Heart right ventricle (tissue), 16 donors: ENCODE measurements around the gene PARP9. TPM values are rescaled to one million over a fixed set of nuclear protein-coding genes. Genes with fewer than 3 reads are reported as not detected.

Experiments
- ATAC-seq, 8 donors: fragments of 200-7000 bp; cut with Tn5 transposase; one replicate each; pipeline ENCODE4 v1.9.1; 2020; ENCODE audit warnings: mild to moderate bottlenecking in 8 of 8, moderate library complexity in 8 of 8, moderate number of reproducible peaks in 1 of 8
- DNase-seq, 2 donors: peaks; one replicate each; pipeline ENCODE4 v3.0.0-alpha.2; 2020
- H3K27ac ChIP-seq, 10 donors: fragments of 200-600 bp; sonication (generic) in 2 of 10; one replicate each; pipeline versions ENCODE4 v1.5.0 to v1.8.0; 2020 to 2022; ENCODE audit warnings: mild to moderate bottlenecking in 3 of 10
- H3K27me3 ChIP-seq, 7 donors: fragments of 200-600 bp; one replicate each; pipeline ENCODE4 v1.8.0; 2021 to 2022; ENCODE audit warnings: mild to moderate bottlenecking in 2 of 7
- H3K36me3 ChIP-seq, 9 donors: fragments of 200-600 bp; sonication (generic) in 1 of 9; one replicate each; pipeline versions ENCODE4 v1.5.0 to v1.8.0; 2020 to 2022; ENCODE audit warnings: mild to moderate bottlenecking in 2 of 9
- H3K4me1 ChIP-seq, 9 donors: fragments of 200-600 bp; sonication (generic) in 1 of 9; one replicate each; pipeline versions ENCODE4 v1.5.0 to v1.8.0; 2020 to 2022; ENCODE audit warnings: mild to moderate bottlenecking in 4 of 9
- H3K4me3 ChIP-seq, 10 donors: fragments of 200-600 bp; sonication (generic) in 2 of 10; one replicate each; pipeline versions ENCODE4 v1.5.0 to v1.8.0; 2020 to 2022; ENCODE audit warnings: mild to moderate bottlenecking in 7 of 10, moderate library complexity in 2 of 10
- H3K9me3 ChIP-seq, 11 donors: fragments of 200-600 bp in 10 of 11; sonication (generic) in 2 of 11; one replicate each; pipeline versions ENCODE4 v1.5.0 to v1.8.0; 2013 to 2022; ENCODE audit warnings: mild to moderate bottlenecking in 2 of 11, control low read depth in 1 of 11, moderate library complexity in 1 of 11
- WGBS, 2 donors: extraction: QIAGEN DNeasy Blood & Tissue Kit; methylation state at CpG; one replicate each; pipeline ENCODE4 v1.1.7; 2013; ENCODE audit warnings: inconsistent platforms in 1 of 2; 5-methylcytosine and 5-hydroxymethylcytosine counted together
- intact Hi-C, 10 donors: fragments of 100-400 bp; cut with DNase I; formaldehyde crosslinking; loops; one replicate each; pipeline versions ENCODE4 v1.11.1 to v1.14.2; 2022
- polyA plus RNA-seq, 2 donors: library from polyadenylated mRNA; stranded (reverse); fragments of 200-250 nt; gene quantifications; one replicate each; pipeline ENCODE4 v1.2.3, GENCODE V29; 2013
- total RNA-seq, 10 donors: library from RNA; stranded (reverse); fragmentation: NEBNext Ultra II Directional in 3 of 10; extraction: Animal tissue kit (Norgen Biotek cat#: 25700) in 3 of 10; gene quantifications; one replicate each; pipeline versions ENCODE4 v1.2.1 to v1.2.4, GENCODE V29; 2021 to 2023
- TF ChIP-seq, protein P1 (sequence below), 9 donors: fragments of 200-600 bp; sonication (generic) in 2 of 9; IDR thresholded peaks; one replicate each; pipeline versions ENCODE4 v1.5.0 to v1.8.0; 2021 to 2022; ENCODE audit warnings: antibody characterized with exemption in 9 of 9, mild to moderate bottlenecking in 5 of 9, moderate library complexity in 1 of 9
- donor health status: Arrhythmogenic right ventricular cardiomyopathy.
- donor health status: ischemic (EF 13 %, LVEDD 7.1; RV severe dilation, severe dysfunction).
- donor health status: healthy with polysubstance abuse.
- donor health status: DM: no; HTN: yes; CAD: no.
- donor health status: DM: no; HTN: no; CAD: no.
- donor health status: ischemic (EF 25% LVEDD 6.9; RV normal size, moderate dysfunction).
- donor health status: ischemic (EF 25% LVEDD 5.7; RV mildly dilated, moderate dysfunction).
- donor health status: healthy.
- donor health status: DM: yes; HTN: yes; CAD: no.
- donor health status: Ischemic cardiomyopathy.
- donor health status: ischemic (EF 35%, LVEDD 5.7; RV mildly dilated, moderate dysfunction).
- donor health status: nonischemic (EF 11% LVEDD 7.7; RV severe dilation, severe dysfunction).
- donor health status: DM: yes; HTN: yes; CAD: no.
- donor health status: PGD.
- donor health status: ischemic (EF 29% LVEDD 5.4; RV normal size, mild dysfunction).
- donor health status: nonischemic (EF 23%, LVEDD 6.1; RV moderate dilation, normal function).

PARP9 gene
- total and polyA plus RNA-seq, 12 donors = 7.1 to 60.4 (median 15.2) TPM

- H3K9me3 ChIP-seq = no peaks in the 10 kb centered on the region
- H3K27me3 ChIP-seq = no peaks in the 10 kb centered on the region
- H3K4me3 ChIP-seq = no peak overlapping the region
- DNase-seq (no peak), ATAC-seq (no peak)
- H3K4me1 ChIP-seq = no peaks in the 10 kb centered on the region
- TF ChIP-seq, protein P1, sequence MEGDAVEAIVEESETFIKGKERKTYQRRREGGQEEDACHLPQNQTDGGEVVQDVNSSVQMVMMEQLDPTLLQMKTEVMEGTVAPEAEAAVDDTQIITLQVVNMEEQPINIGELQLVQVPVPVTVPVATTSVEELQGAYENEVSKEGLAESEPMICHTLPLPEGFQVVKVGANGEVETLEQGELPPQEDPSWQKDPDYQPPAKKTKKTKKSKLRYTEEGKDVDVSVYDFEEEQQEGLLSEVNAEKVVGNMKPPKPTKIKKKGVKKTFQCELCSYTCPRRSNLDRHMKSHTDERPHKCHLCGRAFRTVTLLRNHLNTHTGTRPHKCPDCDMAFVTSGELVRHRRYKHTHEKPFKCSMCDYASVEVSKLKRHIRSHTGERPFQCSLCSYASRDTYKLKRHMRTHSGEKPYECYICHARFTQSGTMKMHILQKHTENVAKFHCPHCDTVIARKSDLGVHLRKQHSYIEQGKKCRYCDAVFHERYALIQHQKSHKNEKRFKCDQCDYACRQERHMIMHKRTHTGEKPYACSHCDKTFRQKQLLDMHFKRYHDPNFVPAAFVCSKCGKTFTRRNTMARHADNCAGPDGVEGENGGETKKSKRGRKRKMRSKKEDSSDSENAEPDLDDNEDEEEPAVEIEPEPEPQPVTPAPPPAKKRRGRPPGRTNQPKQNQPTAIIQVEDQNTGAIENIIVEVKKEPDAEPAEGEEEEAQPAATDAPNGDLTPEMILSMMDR (IDR thresholded peaks at IDR 0.05) = no peak
- intact Hi-C loops = no loop called here
- H3K27ac ChIP-seq = no peak overlapping the region
- WGBS, 2 donors = 93 to 94% methylated on average over 5 of the region's 5 CpGs
- H3K36me3 ChIP-seq = peaks cover 0 to 100% (median 36%) of the 10 kb centered on the region in 9 donors
Observed at GRCh38 chr3:122546151-122546550, 17.9 kb downstream of the PARP9 start.

DNA sequence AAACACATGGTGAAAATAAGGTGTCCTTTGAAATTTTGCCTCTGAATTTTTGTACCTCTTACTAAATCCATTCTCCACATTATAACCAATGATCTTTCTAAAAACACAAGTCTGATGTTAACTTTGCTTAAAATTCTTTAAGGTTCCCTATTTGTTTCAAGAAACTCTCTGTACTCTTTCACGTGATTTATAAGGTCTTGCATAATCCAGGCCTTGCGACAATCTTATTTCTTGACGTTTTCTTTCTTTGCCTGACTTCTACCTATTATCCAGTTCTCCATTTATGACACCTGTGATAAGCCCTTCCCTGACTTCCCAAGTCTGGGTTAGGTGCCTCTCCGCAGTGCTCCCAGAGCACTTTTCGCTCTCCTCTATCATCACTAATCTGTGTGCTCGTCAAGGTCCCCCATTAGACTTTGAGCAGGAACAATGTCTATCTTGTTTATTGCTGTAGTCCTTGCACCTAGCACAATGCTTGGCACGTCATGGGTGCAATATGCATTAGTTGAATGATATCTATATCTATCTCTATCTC, 25.1 kb downstream of the PARP9 start:
- intact Hi-C loops = no loop called here
- H3K4me3 ChIP-seq = no peak overlapping the region
- 93% methylated on average over 7 of the region's 7 CpGs for WGBS, 2 donors
- no peaks in the 10 kb centered on the region for H3K27me3 ChIP-seq
- H3K4me1 ChIP-seq = peaks cover 0 to 7% (median 0%) of the 10 kb centered on the region in 9 donors
- TF ChIP-seq, protein P1 (IDR thresholded peaks at IDR 0.05) = no peak
- DNase-seq = no peak
- peaks cover 0 to 100% (median 51%) of the 10 kb centered on the region in 9 donors for H3K36me3 ChIP-seq
- ATAC-seq = no peak
- H3K9me3 ChIP-seq = no peaks in the 10 kb centered on the region
- no peak overlapping the region for H3K27ac ChIP-seq

- TF ChIP-seq, protein P1 (IDR thresholded peaks at IDR 0.05) = no peak
- intact Hi-C loops = no loop called here
- peaks cover 0 to 7% (median 0%) of the 10 kb centered on the region in 9 donors for H3K4me1 ChIP-seq
- ATAC-seq = no peak
- no peaks in the 10 kb centered on the region for H3K27me3 ChIP-seq
- no peak overlapping the region for H3K4me3 ChIP-seq
- 67 to 72% methylated on average over 3 of the region's 3 CpGs for WGBS, 2 donors
- H3K9me3 ChIP-seq = no peaks in the 10 kb centered on the region
- no peak for DNase-seq
- H3K27ac ChIP-seq = no peak overlapping the region
- peaks cover 0 to 100% (median 61%) of the 10 kb centered on the region in 9 donors for H3K36me3 ChIP-seq
Observed at GRCh38 chr3:122536632-122537001, 27.5 kb downstream of the PARP9 start.

GRCh38 chr3:122535964-122536631, 28.0 kb downstream of the PARP9 start:
- H3K27ac ChIP-seq = no peak overlapping the region
- TF ChIP-seq, protein P1 (IDR thresholded peaks at IDR 0.05) = no peak
- H3K4me1 ChIP-seq = peaks cover 0 to 7% (median 0%) of the 10 kb centered on the region in 9 donors
- DNase-seq (no peak), ATAC-seq (no peak)
- H3K36me3 ChIP-seq = peaks cover 0 to 100% (median 55%) of the 10 kb centered on the region in 9 donors
- H3K27me3 ChIP-seq = no peaks in the 10 kb centered on the region
- intact Hi-C loops = no loop called here
- 85 to 86% methylated on average over 6 of the region's 6 CpGs for WGBS, 2 donors
- H3K4me3 ChIP-seq = no peak overlapping the region
- no peaks in the 10 kb centered on the region for H3K9me3 ChIP-seq
